PC-3 (cell line): ENCODE results near the gene EID2. TPM values are rescaled to one million over a fixed set of nuclear protein-coding genes. Genes with fewer than 3 reads are reported as not detected.

Source experiments
- ATAC-seq: fragments of 200-7000 bp; cut with Tn5 transposase; 2 replicates; pipeline ENCODE4 v1.9.1; 2020; ENCODE audit warnings: mild to moderate bottlenecking, moderate library complexity
- BruUV-seq: library from RNA; stranded (reverse); fragments of 400-500 nt; replicated peaks from 2 replicates; lab custom pipeline; 2021; lab: Mats Ljungman, UMichigan
- CTCF ChIA-PET: fragments of 300-600 bp; sonication (Branson Sonifier 250); formaldehyde crosslinking; loops from one replicate; lab custom pipeline; 2022; ENCODE audit warnings: antibody characterized with exemption; lab: Charles Lee
- POLR2A ChIA-PET: fragments of 300-600 bp; sonication (Branson Sonifier 250); formaldehyde crosslinking; loops from one replicate; lab custom pipeline; 2022; ENCODE audit warnings: antibody characterized with exemption; ENCODE audit not compliant: unreplicated experiment; lab: Charles Lee
- DNase-seq: peaks from one replicate; pipeline ENCODE4 v3.0.0-alpha.2; 2015
- H2AFZ ChIP-seq: fragments of 300-600 bp; sonication (generic); 2 replicates; pipeline ENCODE4 v1.6.0; 2016; ENCODE audit warnings: antibody characterized with exemption, low read length
- H3F3A ChIP-seq: fragments of 300-600 bp; sonication (generic); one replicate; pipeline ENCODE4 v1.6.0; 2017; ENCODE audit warnings: antibody characterized with exemption, low read length, control low read depth, mild to moderate bottlenecking; ENCODE audit not compliant: unreplicated experiment
- H3K27ac ChIP-seq: fragments of 300-600 bp; sonication (generic); 2 replicates; pipeline ENCODE4 v1.5.1; 2016; ENCODE audit warnings: mild to moderate bottlenecking, low read length
- H3K27me3 ChIP-seq: fragments of 300-600 bp; sonication (generic); 2 replicates; pipeline ENCODE4 v1.6.1; 2016; ENCODE audit warnings: low read length, mixed read lengths
- H3K36me3 ChIP-seq: fragments of 300-600 bp; sonication (generic); 2 replicates; pipeline ENCODE4 v1.6.1; 2016; ENCODE audit warnings: low read depth, mixed run types, low read length, mixed read lengths
- H3K4me1 ChIP-seq: fragments of 300-600 bp; sonication (generic); 2 replicates; pipeline ENCODE4 v1.5.1; 2016; ENCODE audit warnings: low read length; ENCODE audit not compliant: insufficient read depth
- H3K4me2 ChIP-seq: fragments of 300-600 bp; sonication (generic); 2 replicates; pipeline ENCODE4 v1.6.0; 2016; ENCODE audit warnings: low read length
- H3K4me3 ChIP-seq: fragments of 300-600 bp; sonication (generic); 2 replicates; pipeline ENCODE4 v1.5.1; 2016; ENCODE audit warnings: mild to moderate bottlenecking, low read length, mixed read lengths
- H3K79me2 ChIP-seq: fragments of 300-600 bp; sonication (generic); 2 replicates; pipeline ENCODE4 v1.6.1; 2017; ENCODE audit warnings: low read length, mixed read lengths
- H3K9ac ChIP-seq: fragments of 300-600 bp; sonication (generic); 2 replicates; pipeline ENCODE4 v1.6.0; 2016; ENCODE audit warnings: mild to moderate bottlenecking, low read length
- H3K9me2 ChIP-seq: fragments of 300-600 bp; sonication (generic); replicated peaks from 2 replicates; pipeline ENCODE4 v1.6.1; 2016; ENCODE audit warnings: mixed run types, low read length, mixed read lengths
- H3K9me3 ChIP-seq: fragments of 300-600 bp; sonication (generic); 2 replicates; pipeline ENCODE4 v1.6.1; 2016; ENCODE audit warnings: low read length, mixed read lengths
- H4K20me1 ChIP-seq: fragments of 300-600 bp; sonication (generic); 2 replicates; pipeline ENCODE4 v1.6.1; 2016; ENCODE audit warnings: low read length, mixed read lengths
- EZH2 ChIP-seq: fragments of 300-600 bp; sonication (generic); IDR thresholded peaks from one replicate; pipeline ENCODE4 v1.6.1; 2017; ENCODE audit warnings: antibody characterized with exemption, mild to moderate bottlenecking, low read length; ENCODE audit not compliant: unreplicated experiment
- EZH2phosphoT487 ChIP-seq: fragments of 300-600 bp; sonication (generic); IDR thresholded peaks from 2 replicates; pipeline ENCODE4 v1.6.1; 2018; ENCODE audit warnings: mild to moderate bottlenecking, antibody characterized with exemption, low read length, borderline replicate concordance
- intact Hi-C: fragments of 100-400 bp; cut with micrococcal nuclease; formaldehyde crosslinking; loops from 2 replicates; pipeline ENCODE4 v1.9.0; 2023
- total RNA-seq: library from RNA; depleted of rRNA; stranded (reverse); fragments of >200 nt; gene quantifications from 2 replicates; pipeline ENCODE4 v1.2.3, GENCODE V29; 2014
- TF ChIP-seq, protein P1 (sequence below): fragments of 300-600 bp; sonication (generic); conservative IDR thresholded peaks from 2 replicates; pipeline ENCODE4 v1.5.1; 2017; ENCODE audit warnings: antibody characterized with exemption, low read depth, mild to moderate bottlenecking, low read length

Gene EID2
- total RNA-seq, 1 experiment from 2014 or later, result 11.3 TPM

- TF ChIP-seq EZH2phosphoT487 (no peak), EZH2 (no peak)
- TF ChIP-seq, protein P1, sequence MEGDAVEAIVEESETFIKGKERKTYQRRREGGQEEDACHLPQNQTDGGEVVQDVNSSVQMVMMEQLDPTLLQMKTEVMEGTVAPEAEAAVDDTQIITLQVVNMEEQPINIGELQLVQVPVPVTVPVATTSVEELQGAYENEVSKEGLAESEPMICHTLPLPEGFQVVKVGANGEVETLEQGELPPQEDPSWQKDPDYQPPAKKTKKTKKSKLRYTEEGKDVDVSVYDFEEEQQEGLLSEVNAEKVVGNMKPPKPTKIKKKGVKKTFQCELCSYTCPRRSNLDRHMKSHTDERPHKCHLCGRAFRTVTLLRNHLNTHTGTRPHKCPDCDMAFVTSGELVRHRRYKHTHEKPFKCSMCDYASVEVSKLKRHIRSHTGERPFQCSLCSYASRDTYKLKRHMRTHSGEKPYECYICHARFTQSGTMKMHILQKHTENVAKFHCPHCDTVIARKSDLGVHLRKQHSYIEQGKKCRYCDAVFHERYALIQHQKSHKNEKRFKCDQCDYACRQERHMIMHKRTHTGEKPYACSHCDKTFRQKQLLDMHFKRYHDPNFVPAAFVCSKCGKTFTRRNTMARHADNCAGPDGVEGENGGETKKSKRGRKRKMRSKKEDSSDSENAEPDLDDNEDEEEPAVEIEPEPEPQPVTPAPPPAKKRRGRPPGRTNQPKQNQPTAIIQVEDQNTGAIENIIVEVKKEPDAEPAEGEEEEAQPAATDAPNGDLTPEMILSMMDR, result peak; percentile 50
- Histone ChIP-seq H3K9ac (no peak overlapping the region), H3K4me3 (no peak overlapping the region), H3K4me2 (no peak overlapping the region), H3K4me1 (peaks cover 11% of the 10 kb centered on the region), H3K79me2 (0 out of 2 replicates have a peak, but pooled peaks cover 4% of the 10 kb centered on the region), H3K9me3 (no peaks in the 10 kb centered on the region), H2AFZ (no peak overlapping the region), H3K36me3 (no peaks in the 10 kb centered on the region), H4K20me1 (no peaks in the 10 kb centered on the region), H3F3A (no peaks in the 10 kb centered on the region), H3K27me3 (no peaks in the 10 kb centered on the region), H3K9me2 (no peaks in the 10 kb centered on the region), H3K27ac (no peak overlapping the region)
- ATAC-seq (no peak), DNase-seq (no peak)
- intact Hi-C loops, result no loop called here
- no TSS peak for BruUV-seq
- ChIA-PET POLR2A (no interaction called here), CTCF (interaction anchor here (0.5 kb wide), 1 partner anchor 26 kb away, joined by 4 read pairs; no protein-coding TSS in a partner anchor)
Observed at GRCh38 chr19:39502640-39503417, 37.1 kb downstream of the EID2 start.

GRCh38 chr19:39501340-39501739 is 38.6 kb downstream of the EID2 start:
- no peaks in the 10 kb centered on the region for H3K9me2 ChIP-seq
- H3K27ac ChIP-seq, result no peak overlapping the region
- H3K4me1 ChIP-seq, result peaks cover 7% of the 10 kb centered on the region
- no peaks in the 10 kb centered on the region for H3K9me3 ChIP-seq
- H3K9ac ChIP-seq, result no peak overlapping the region
- intact Hi-C loops, result no loop called here
- H3F3A ChIP-seq, result no peaks in the 10 kb centered on the region
- H3K27me3 ChIP-seq, result no peaks in the 10 kb centered on the region
- ChIA-PET CTCF (no interaction called here), POLR2A (no interaction called here)
- BruUV-seq, result no TSS peak
- ATAC-seq, result no peak
- H4K20me1 ChIP-seq, result no peaks in the 10 kb centered on the region
- no peak overlapping the region for H3K4me3 ChIP-seq
- H3K36me3 ChIP-seq, result no peaks in the 10 kb centered on the region
- no peak for TF ChIP-seq EZH2
- no peak for TF ChIP-seq EZH2phosphoT487
- TF ChIP-seq, protein P1, result no peak
- H3K79me2 ChIP-seq, result no peaks in the 10 kb centered on the region
- no peak overlapping the region for H3K4me2 ChIP-seq
- DNase-seq, result no peak
- H2AFZ ChIP-seq, result no peak overlapping the region

DNA sequence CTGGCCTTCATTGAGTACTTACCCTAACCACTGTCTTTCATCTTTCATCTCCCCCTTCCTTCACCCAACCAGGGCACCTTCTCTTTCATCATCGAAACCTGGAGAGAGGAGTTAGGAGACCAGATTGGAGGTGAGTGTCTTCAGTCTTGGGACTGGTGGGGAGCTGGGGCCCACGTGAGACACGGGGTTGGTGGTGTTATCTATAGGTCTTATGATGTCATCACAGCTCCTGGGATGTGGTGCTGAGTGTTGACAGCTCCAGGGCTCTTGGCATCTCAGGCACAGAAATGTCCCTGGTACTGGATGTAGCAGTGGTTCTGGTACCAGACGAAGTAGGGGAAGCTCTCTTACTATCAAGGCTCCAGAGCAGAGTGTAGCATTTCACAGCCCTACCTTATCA is 39.4 kb downstream of the EID2 start:
- Histone ChIP-seq H3K27me3 (no peaks in the 10 kb centered on the region), H4K20me1 (no peaks in the 10 kb centered on the region), H3F3A (no peaks in the 10 kb centered on the region), H3K4me2 (no peak overlapping the region), H3K79me2 (no peaks in the 10 kb centered on the region), H2AFZ (no peak overlapping the region), H3K27ac (no peak overlapping the region), H3K9me3 (no peaks in the 10 kb centered on the region), H3K4me1 (peaks cover 7% of the 10 kb centered on the region), H3K9me2 (no peaks in the 10 kb centered on the region), H3K36me3 (no peaks in the 10 kb centered on the region), H3K4me3 (no peak overlapping the region), H3K9ac (no peak overlapping the region)
- ChIA-PET CTCF (no interaction called here), POLR2A (no interaction called here)
- no peak for DNase-seq
- ATAC-seq, result no peak
- intact Hi-C loops, result no loop called here
- no TSS peak for BruUV-seq
- TF ChIP-seq, protein P1, result no peak
- TF ChIP-seq EZH2 (no peak), EZH2phosphoT487 (no peak)
